TTC549 (cell line): ENCODE results near the gene TIMM10B.
"Not testable (repeated sequence)": the region's sequence is repeated elsewhere in the genome, so short reads cannot be mapped to it uniquely, and the experiment has no call there.

Source experiments
- FAIRE-seq: peaks from 2 replicates; lab custom pipeline; 2012; peaks lifted over from hg19 to GRCh38; lab: Jason Lieb, UNC

Gene TIMM10B

GRCh38 chr11:6516865-6517264, 35.6 kb downstream of the TIMM10B start:
- FAIRE-seq = no peak

- no peak for FAIRE-seq
Observed at GRCh38 chr11:6520265-6520664, 39.0 kb downstream of the TIMM10B start.

GRCh38 chr11:6521946-6522345, 40.6 kb downstream of the TIMM10B start:
- not testable (repeated sequence) for FAIRE-seq

- no peak for FAIRE-seq
Observed at GRCh38 chr11:6523253-6523652, 42.0 kb downstream of the TIMM10B start.

- no peak for FAIRE-seq
Observed at GRCh38 chr11:6526411-6527135, 45.3 kb downstream of the TIMM10B start.

GRCh38 chr11:6529266-6529665, 48.0 kb downstream of the TIMM10B start:
- no peak for FAIRE-seq

GRCh38 chr11:6530848-6531247, 49.5 kb downstream of the TIMM10B start:
- no peak for FAIRE-seq

- FAIRE-seq = no peak
Observed at GRCh38 chr11:6531267-6531752, 50.0 kb downstream of the TIMM10B start.
